ENCODE measurements around the gene SNX27.

Gene SNX27

DNA sequence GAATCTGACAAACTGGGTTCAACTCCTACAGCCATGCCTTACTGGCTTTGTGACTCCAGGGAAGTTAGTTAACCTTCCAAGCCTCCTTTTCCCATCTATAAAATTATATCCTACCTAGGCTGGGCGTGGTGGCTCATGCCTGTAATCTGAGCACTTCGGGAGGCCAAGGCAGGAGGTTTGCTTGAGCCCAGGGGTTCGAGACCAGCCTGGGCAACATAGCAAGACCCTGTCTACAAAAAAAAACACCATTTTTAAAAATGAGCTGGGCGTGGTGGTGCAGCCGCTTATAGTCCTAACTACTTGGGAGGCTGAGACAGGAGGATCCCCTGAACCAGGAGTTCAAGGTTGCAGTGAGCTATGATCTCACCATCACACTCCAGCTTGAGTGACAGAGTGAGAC, 89.7 kb downstream of the SNX27 start:
- no peak overlapping the region for H3K27ac ChIP-seq
- TF ChIP-seq, protein P1, sequence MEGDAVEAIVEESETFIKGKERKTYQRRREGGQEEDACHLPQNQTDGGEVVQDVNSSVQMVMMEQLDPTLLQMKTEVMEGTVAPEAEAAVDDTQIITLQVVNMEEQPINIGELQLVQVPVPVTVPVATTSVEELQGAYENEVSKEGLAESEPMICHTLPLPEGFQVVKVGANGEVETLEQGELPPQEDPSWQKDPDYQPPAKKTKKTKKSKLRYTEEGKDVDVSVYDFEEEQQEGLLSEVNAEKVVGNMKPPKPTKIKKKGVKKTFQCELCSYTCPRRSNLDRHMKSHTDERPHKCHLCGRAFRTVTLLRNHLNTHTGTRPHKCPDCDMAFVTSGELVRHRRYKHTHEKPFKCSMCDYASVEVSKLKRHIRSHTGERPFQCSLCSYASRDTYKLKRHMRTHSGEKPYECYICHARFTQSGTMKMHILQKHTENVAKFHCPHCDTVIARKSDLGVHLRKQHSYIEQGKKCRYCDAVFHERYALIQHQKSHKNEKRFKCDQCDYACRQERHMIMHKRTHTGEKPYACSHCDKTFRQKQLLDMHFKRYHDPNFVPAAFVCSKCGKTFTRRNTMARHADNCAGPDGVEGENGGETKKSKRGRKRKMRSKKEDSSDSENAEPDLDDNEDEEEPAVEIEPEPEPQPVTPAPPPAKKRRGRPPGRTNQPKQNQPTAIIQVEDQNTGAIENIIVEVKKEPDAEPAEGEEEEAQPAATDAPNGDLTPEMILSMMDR (IDR thresholded peaks at IDR 0.05) = no peak
- no peaks in the 10 kb centered on the region for H3K9me3 ChIP-seq

DNA sequence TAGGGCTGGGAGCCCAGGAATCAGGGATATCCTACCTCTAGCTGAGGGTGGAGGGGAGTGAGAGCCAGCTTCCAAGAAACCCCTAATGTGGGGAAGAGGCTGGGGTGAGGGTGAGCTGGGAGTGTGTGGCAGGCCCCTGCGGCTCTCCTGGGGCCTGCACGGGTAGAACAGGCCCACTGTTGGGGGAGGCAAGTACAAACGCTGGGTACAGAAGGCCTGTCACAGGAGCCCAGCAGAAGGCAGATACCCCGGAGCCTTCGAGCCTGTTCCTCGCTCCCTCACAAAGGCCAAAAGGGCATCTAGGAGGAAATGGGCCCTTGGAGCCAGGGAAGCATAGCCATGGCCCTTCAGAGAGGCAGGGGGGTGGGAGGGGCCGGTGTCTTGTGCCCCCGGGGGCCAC, 91.1 kb downstream of the SNX27 start:
- Histone ChIP-seq H3K4me3 (ENCODE audit: low read depth in 1 of 2, low read length in 1 of 2) (no peak overlapping the region), H3K9me3 (no peaks in the 10 kb centered on the region), H3K36me3 (peaks cover 43% of the 10 kb centered on the region), H3K27ac (no peak overlapping the region), H3K4me1 (ENCODE audit: control insufficient read depth in 1 of 2, insufficient read depth in 1 of 2, low read depth in 1 of 2, low read length in 1 of 2) (peaks cover 4 to 14% of the 10 kb centered on the region in 2 experiments), H3K27me3 (no peaks in the 10 kb centered on the region)
- TF ChIP-seq, protein P1 (IDR thresholded peaks at IDR 0.05) = no peak

More for the DNA sequence above, 89.7 kb downstream of the SNX27 start:
- Histone ChIP-seq H3K4me1 (ENCODE audit: control insufficient read depth in 1 of 2, insufficient read depth in 1 of 2, low read depth in 1 of 2, low read length in 1 of 2) (peaks cover 19 to 22% of the 10 kb centered on the region in 2 experiments), H3K36me3 (peaks cover 56% of the 10 kb centered on the region), H3K4me3 (ENCODE audit: low read depth in 1 of 2, low read length in 1 of 2) (no peak overlapping the region), H3K27me3 (no peaks in the 10 kb centered on the region)

DNA sequence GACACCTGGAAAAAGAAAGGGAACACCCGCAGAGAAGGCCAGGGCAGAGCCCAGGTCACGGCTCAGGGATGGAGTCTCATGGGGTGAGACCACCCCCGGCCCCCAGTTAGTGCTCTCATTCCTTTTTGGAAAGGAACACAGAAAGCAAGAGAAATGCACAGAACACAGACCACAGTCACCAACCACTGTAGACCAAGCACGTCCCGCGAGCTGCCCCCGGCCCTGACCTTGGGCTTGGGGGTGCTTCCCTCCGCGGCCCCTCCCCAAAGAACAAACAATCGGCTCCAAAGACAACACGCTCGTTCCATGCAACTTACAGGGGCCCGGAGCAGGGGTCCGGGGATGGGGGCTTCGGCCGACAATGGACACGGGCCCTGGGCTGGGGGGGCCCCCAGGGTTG, 92.0 kb downstream of the SNX27 start:
- Histone ChIP-seq H3K27me3 (peaks cover 5% of the 10 kb centered on the region), H3K36me3 (peaks cover 34% of the 10 kb centered on the region), H3K27ac (no peak overlapping the region), H3K4me1 (ENCODE audit: control insufficient read depth in 1 of 2, insufficient read depth in 1 of 2, low read depth in 1 of 2, low read length in 1 of 2) (peaks cover 0 to 10% of the 10 kb centered on the region in 2 experiments), H3K4me3 (ENCODE audit: low read depth in 1 of 2, low read length in 1 of 2) (no peak overlapping the region), H3K9me3 (no peaks in the 10 kb centered on the region)
- TF ChIP-seq, protein P1 (IDR thresholded peaks at IDR 0.05) = no peak

DNA sequence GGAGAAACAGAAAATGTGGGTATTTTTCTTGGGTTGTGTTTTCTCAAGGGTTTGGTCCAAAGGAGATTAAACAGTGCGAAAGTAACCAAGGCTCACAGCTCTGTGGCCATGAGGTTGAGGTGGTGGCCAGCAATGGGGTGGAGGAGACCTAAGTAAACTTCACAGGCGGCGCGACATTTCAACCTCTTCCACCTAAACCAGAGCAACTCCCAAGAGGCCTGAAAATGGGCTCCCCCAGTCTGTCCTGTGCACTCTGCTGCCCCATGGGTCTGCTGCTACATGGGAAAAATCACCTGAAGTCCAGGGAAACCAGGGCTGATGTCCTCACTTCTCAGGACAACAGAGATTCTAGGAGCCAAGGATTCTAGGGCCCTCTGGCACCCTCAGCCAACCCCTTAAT, 92.4 kb downstream of the SNX27 start:
- Histone ChIP-seq H3K36me3 (peaks cover 30% of the 10 kb centered on the region), H3K27me3 (peaks cover 8% of the 10 kb centered on the region)

DNA sequence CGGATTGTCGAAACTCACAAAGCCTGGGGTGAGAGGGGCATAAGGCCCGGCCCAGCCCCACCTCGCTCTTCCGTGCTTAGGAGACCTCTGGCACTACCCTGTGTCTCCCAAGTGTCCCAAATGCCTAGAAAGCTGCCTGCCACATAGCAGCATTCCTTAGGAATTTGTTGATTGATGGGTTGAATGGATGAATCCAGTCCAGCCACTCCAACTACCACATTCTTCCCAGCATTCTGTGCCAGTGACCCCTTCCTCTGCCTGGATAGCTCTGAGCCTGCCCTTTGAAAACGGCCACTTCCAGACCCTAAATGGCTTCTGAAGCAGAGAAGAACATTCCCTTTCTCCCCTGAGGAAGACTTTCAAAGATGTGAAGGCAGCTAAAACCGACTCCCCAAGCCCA, 93.3 kb downstream of the SNX27 start:
- Histone ChIP-seq H3K4me3 (ENCODE audit: low read depth in 1 of 2, low read length in 1 of 2) (no peak overlapping the region), H3K27ac (no peak overlapping the region), H3K27me3 (peaks cover 8% of the 10 kb centered on the region), H3K9me3 (no peaks in the 10 kb centered on the region), H3K36me3 (peaks cover 21% of the 10 kb centered on the region), H3K4me1 (ENCODE audit: control insufficient read depth in 1 of 2, insufficient read depth in 1 of 2, low read depth in 1 of 2, low read length in 1 of 2) (peaks cover 0 to 10% of the 10 kb centered on the region in 2 experiments)
- TF ChIP-seq, protein P1 (IDR thresholded peaks at IDR 0.05) = no peak

More for the DNA sequence above, 92.4 kb downstream of the SNX27 start:
- TF ChIP-seq, protein P1 (IDR thresholded peaks at IDR 0.05) = no peak
- no peaks in the 10 kb centered on the region for H3K9me3 ChIP-seq
- no peak overlapping the region for H3K4me3 ChIP-seq (ENCODE audit: low read depth in 1 of 2, low read length in 1 of 2)
- H3K4me1 ChIP-seq (ENCODE audit: control insufficient read depth in 1 of 2, insufficient read depth in 1 of 2, low read depth in 1 of 2, low read length in 1 of 2) = peaks cover 0 to 10% of the 10 kb centered on the region in 2 experiments
- no peak overlapping the region for H3K27ac ChIP-seq

All from neutrophil (primary cell).